HepG2 (cell line): Measurements from ENCODE around the gene VWA7. TPM values are rescaled to one million over a fixed set of nuclear protein-coding genes. Genes with fewer than 3 reads are reported as not detected.

Source experiments
- ATF7-NPFF ChIP-seq: sonication (generic); formaldehyde crosslinking; IDR thresholded peaks from 2 replicates; pipeline ENCODE4 v1.8.1; 2023; ENCODE audit warnings: mild to moderate bottlenecking, low read depth, missing genetic modification reagents, moderate library complexity
- BCL3 ChIP-seq: sonication (generic); formaldehyde crosslinking; IDR thresholded peaks from 2 replicates; pipeline ENCODE4 v1.5.1; 2020; ENCODE audit warnings: mild to moderate bottlenecking, missing genetic modification reagents, moderate library complexity
- FIP1L1 ChIP-seq: fragments of 200-400 bp; formaldehyde crosslinking; IDR thresholded peaks from 2 replicates; pipeline ENCODE4 v1.6.1; 2018; ENCODE audit warnings: low read depth, mild to moderate bottlenecking, low read length, moderate library complexity, borderline replicate concordance; ENCODE audit not compliant: insufficient read depth
- FOXK2 ChIP-seq: fragments of 450-650 bp; IDR thresholded peaks from 2 replicates; pipeline ENCODE4 v1.6.1; 2016
- GFI1 ChIP-seq: sonication (generic); formaldehyde crosslinking; IDR thresholded peaks from 2 replicates; pipeline ENCODE4 v1.5.0; 2020; ENCODE audit warnings: missing genetic modification reagents, mild to moderate bottlenecking, borderline replicate concordance
- KDM1A ChIP-seq: IDR thresholded peaks from 2 replicates; pipeline ENCODE4 v1.6.1; 2016; ENCODE audit warnings: missing compliant biosample characterization
- ONECUT2 ChIP-seq: sonication (generic); formaldehyde crosslinking; IDR thresholded peaks from 2 replicates; pipeline ENCODE4 v1.4.0; 2020; ENCODE audit warnings: missing genetic modification reagents
- PHF21A ChIP-seq: sonication (generic); formaldehyde crosslinking; IDR thresholded peaks from 2 replicates; pipeline ENCODE4 v1.5.0; 2020; ENCODE audit warnings: mild to moderate bottlenecking, missing genetic modification reagents
- ZBTB25 ChIP-seq: IDR thresholded peaks from 2 replicates; pipeline ENCODE4 v1.6.1; 2018; ENCODE audit warnings: missing genetic modification reagents
- ZBTB42 ChIP-seq: sonication (generic); formaldehyde crosslinking; IDR thresholded peaks from 2 replicates; pipeline ENCODE4 v1.5.0; 2020; ENCODE audit warnings: mild to moderate bottlenecking, missing genetic modification reagents
- ZFP82 ChIP-seq: sonication (generic); formaldehyde crosslinking; IDR thresholded peaks from 2 replicates; pipeline ENCODE4 v1.5.1; 2020; ENCODE audit warnings: mild to moderate bottlenecking, missing genetic modification reagents, borderline replicate concordance
- ZNF430 ChIP-seq: sonication (generic); formaldehyde crosslinking; IDR thresholded peaks from 2 replicates; pipeline ENCODE4 v1.9.0; 2021; ENCODE audit warnings: mild to moderate bottlenecking, missing genetic modification reagents
- ZNF563 ChIP-seq: sonication (generic); formaldehyde crosslinking; IDR thresholded peaks from 2 replicates; pipeline ENCODE4 v1.8.0; 2022; ENCODE audit warnings: mild to moderate bottlenecking, moderate library complexity, missing genetic modification reagents
- polyA plus RNA-seq, 8 experiments: library from polyadenylated mRNA; depleted of rRNA in 3 of 8; stranded (reverse) in 7 of 8; unstranded in 1 of 8; fragments of >200 nt; fragmentation: Illumina TruSeq in 4 of 8; extraction: Trizol in 4 of 8; gene quantifications; 2 replicates each; pipeline versions ENCODE4 v1.2.1 to v1.2.3, GENCODE V29; 2011 to 2016; ENCODE audit warnings: low read depth in 4 of 8, missing spikeins in 1 of 8, mixed read lengths in 1 of 8; ENCODE audit not compliant: insufficient read depth in 1 of 8
- total RNA-seq, 5 experiments: library from RNA; depleted of rRNA; stranded (reverse); fragments of >200 nt; fragmentation: Illumina TruSeq; extraction: Trizol; gene quantifications; 2 replicates each; pipeline ENCODE4 v1.2.3, GENCODE V29; 2016; ENCODE audit warnings: low read depth in 1 of 5
- TF ChIP-seq, protein P1 (sequence below), 2 experiments: fragments of 450-650 bp in 1 of 2; sonication (generic) in 1 of 2; formaldehyde crosslinking in 1 of 2; IDR thresholded peaks; 2 replicates each; pipeline versions ENCODE4 v1.6.1 to v1.8.0; 2016 to 2022; ENCODE audit warnings: antibody characterized with exemption in 1 of 2, mild to moderate bottlenecking in 1 of 2, missing genetic modification reagents in 1 of 2
- TF ChIP-seq, protein P2 (sequence below): sonication (generic); formaldehyde crosslinking; conservative IDR thresholded peaks from 2 replicates; pipeline ENCODE4 v1.8.0; 2022; ENCODE audit warnings: missing genetic modification reagents

The VWA7 gene
- total and polyA plus RNA-seq, 2 of the 13 experiments (the other 11 are each of a cell fraction or from before 2014, with no cell fraction given), result 0.86 to 3.3 TPM

DNA sequence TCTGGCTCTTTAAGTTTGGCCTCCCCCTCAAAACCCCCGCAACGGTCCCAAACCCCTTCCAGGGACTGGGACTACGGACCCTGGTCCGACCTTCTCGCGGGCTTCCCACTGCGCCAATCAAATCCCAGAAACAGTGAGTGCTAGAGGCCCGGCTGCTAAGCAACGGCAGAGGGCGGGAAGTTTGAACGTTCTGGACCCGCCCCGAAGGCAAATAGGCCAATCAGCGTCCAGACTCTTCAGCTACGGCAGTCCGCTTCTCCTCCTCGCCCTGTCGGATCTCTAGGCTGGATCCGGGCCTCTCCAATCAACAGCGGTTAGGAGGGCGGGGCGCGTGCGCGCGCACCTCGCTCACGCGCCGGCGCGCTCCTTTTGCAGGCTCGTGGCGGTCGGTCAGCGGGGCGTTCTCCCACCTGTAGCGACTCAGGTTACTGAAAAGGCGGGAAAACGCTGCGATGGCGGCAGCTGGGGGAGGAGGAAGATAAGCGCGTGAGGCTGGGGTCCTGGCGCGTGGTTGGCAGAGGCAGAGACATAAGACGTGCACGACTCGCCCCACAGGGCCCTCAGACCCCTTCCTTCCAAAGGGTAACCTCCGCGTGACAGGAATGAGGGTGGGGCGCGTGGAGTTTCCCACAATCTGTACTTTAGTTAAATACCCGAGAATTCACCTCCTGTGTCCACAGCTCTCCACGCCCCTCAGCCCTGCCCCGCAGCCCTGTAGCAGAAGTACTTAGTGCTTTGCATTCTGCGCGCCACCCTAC is 37.3 kb downstream of the VWA7 start, which contains the start of gene MSH5 (continued):
- TF ChIP-seq GFI1 (CRISPR knock-in tag) (peak; percentile 88), PHF21A (CRISPR knock-in tag) (peak; percentile 96), ZNF430 (peak; percentile 98; the same call in 1 of the 2 replicates), FIP1L1 (0 out of 2 replicates have a peak, but pooled peaks have one; percentile 34), ATF7-NPFF (CRISPR knock-in tag) (peak; percentile 100), ZFP82 (peak; percentile 99), BCL3 (CRISPR knock-in tag) (peak; percentile 96), ZBTB25 (CRISPR knock-in tag) (peak; percentile 77), FOXK2 (no peak), ONECUT2 (CRISPR knock-in tag) (peak; percentile 57), KDM1A (CRISPR knock-in tag) (no peak), ZBTB42 (CRISPR knock-in tag) (peak; percentile 97), ZNF563 (CRISPR knock-in tag) (peak; percentile 99)
- TF ChIP-seq, protein P1, sequence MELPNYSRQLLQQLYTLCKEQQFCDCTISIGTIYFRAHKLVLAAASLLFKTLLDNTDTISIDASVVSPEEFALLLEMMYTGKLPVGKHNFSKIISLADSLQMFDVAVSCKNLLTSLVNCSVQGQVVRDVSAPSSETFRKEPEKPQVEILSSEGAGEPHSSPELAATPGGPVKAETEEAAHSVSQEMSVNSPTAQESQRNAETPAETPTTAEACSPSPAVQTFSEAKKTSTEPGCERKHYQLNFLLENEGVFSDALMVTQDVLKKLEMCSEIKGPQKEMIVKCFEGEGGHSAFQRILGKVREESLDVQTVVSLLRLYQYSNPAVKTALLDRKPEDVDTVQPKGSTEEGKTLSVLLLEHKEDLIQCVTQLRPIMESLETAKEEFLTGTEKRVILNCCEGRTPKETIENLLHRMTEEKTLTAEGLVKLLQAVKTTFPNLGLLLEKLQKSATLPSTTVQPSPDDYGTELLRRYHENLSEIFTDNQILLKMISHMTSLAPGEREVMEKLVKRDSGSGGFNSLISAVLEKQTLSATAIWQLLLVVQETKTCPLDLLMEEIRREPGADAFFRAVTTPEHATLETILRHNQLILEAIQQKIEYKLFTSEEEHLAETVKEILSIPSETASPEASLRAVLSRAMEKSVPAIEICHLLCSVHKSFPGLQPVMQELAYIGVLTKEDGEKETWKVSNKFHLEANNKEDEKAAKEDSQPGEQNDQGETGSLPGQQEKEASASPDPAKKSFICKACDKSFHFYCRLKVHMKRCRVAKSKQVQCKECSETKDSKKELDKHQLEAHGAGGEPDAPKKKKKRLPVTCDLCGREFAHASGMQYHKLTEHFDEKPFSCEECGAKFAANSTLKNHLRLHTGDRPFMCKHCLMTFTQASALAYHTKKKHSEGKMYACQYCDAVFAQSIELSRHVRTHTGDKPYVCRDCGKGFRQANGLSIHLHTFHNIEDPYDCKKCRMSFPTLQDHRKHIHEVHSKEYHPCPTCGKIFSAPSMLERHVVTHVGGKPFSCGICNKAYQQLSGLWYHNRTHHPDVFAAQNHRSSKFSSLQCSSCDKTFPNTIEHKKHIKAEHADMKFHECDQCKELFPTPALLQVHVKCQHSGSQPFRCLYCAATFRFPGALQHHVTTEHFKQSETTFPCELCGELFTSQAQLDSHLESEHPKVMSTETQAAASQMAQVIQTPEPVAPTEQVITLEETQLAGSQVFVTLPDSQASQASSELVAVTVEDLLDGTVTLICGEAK (IDR thresholded peaks at IDR 0.05), result no peak
- TF ChIP-seq, protein P1 (CRISPR knock-in tag; IDR thresholded peaks at IDR 0.05), result peak; percentile 91; the same call in 1 of the 2 replicates
- TF ChIP-seq, protein P2, sequence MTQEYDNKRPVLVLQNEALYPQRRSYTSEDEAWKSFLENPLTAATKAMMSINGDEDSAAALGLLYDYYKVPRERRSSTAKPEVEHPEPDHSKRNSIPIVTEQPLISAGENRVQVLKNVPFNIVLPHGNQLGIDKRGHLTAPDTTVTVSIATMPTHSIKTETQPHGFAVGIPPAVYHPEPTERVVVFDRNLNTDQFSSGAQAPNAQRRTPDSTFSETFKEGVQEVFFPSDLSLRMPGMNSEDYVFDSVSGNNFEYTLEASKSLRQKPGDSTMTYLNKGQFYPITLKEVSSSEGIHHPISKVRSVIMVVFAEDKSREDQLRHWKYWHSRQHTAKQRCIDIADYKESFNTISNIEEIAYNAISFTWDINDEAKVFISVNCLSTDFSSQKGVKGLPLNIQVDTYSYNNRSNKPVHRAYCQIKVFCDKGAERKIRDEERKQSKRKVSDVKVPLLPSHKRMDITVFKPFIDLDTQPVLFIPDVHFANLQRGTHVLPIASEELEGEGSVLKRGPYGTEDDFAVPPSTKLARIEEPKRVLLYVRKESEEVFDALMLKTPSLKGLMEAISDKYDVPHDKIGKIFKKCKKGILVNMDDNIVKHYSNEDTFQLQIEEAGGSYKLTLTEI (CRISPR knock-in tag), result 0 out of 2 replicates have a peak, but pooled peaks have one; percentile 29
